ENCODE measurements around the gene FDCSP. TPM values are rescaled to one million over a fixed set of nuclear protein-coding genes. Genes with fewer than 3 reads are reported as not detected.

Gene FDCSP
- total RNA-seq, 1 donor from 2014 or later, result not detected

- no peaks in the 10 kb centered on the region for H3K36me3 Mint-ChIP-seq (ENCODE audit: low read depth, unreplicated experiment)
Observed at GRCh38 chr4:70179811-70180210, 46.1 kb upstream of the FDCSP start.

GRCh38 chr4:70181864-70182263 lies 44.1 kb upstream of the FDCSP start:
- Mint-ChIP-seq H3K27me3 (ENCODE audit: low read depth, unreplicated experiment) (no peaks in the 10 kb centered on the region), H3K4me3 (ENCODE audit: unreplicated experiment) (no peak overlapping the region), H3K36me3 (ENCODE audit: low read depth, unreplicated experiment) (no peaks in the 10 kb centered on the region), H3K9me3 (ENCODE audit: unreplicated experiment) (no peaks in the 10 kb centered on the region), H3K27ac (ENCODE audit: unreplicated experiment) (no peak overlapping the region), H3K4me1 (ENCODE audit: low read depth, unreplicated experiment) (no peaks in the 10 kb centered on the region)
- TF ChIP-seq CTCF (IDR thresholded peaks at IDR 0.05; ENCODE audit: insufficient read depth, low read depth, low read length), result no peak
- TF ChIP-seq EZH2 (IDR thresholded peaks at IDR 0.05; ENCODE audit: insufficient read depth, low read length), result no peak
- no peaks in the 10 kb centered on the region for H3K4me1 ChIP-seq (ENCODE audit: insufficient read depth, low read length)
- no peak overlapping the region for H3K4me2 ChIP-seq (ENCODE audit: low read length)
- no peak overlapping the region for H2AFZ ChIP-seq (ENCODE audit: low read depth, low read length)
- FAIRE-seq (no peak), DNase-seq (ENCODE audit: low read depth) (no peak)
- no peaks in the 10 kb centered on the region for H3K79me2 ChIP-seq (ENCODE audit: insufficient read depth, low read length)
- no peak overlapping the region for H3K9ac ChIP-seq (ENCODE audit: low read length)
- H3K36me3 ChIP-seq (ENCODE audit: insufficient read depth, low read length), result no peaks in the 10 kb centered on the region
- no peaks in the 10 kb centered on the region for H3K27me3 ChIP-seq (ENCODE audit: insufficient read depth, low read length)
- H3K27ac ChIP-seq (ENCODE audit: low read depth, low read length), result no peak overlapping the region
- H3K4me3 ChIP-seq (ENCODE audit: insufficient read depth, low read depth, low read length), result no peak overlapping the region
- H3K9me3 ChIP-seq (ENCODE audit: insufficient read depth, low read depth, low read length), result no peaks in the 10 kb centered on the region
- no peaks in the 10 kb centered on the region for H4K20me1 ChIP-seq (ENCODE audit: insufficient read depth, low read length)

More at GRCh38 chr4:70179811-70180210, 46.1 kb upstream of the FDCSP start:
- Mint-ChIP-seq H3K4me3 (ENCODE audit: unreplicated experiment) (peak overlapping the region; percentile 36), H3K27ac (ENCODE audit: unreplicated experiment) (no peak overlapping the region), H3K9me3 (ENCODE audit: unreplicated experiment) (no peaks in the 10 kb centered on the region), H3K4me1 (ENCODE audit: low read depth, unreplicated experiment) (no peaks in the 10 kb centered on the region), H3K27me3 (ENCODE audit: low read depth, unreplicated experiment) (no peaks in the 10 kb centered on the region)
- Histone ChIP-seq H3K27me3 (ENCODE audit: insufficient read depth, low read length) (no peaks in the 10 kb centered on the region), H3K36me3 (ENCODE audit: insufficient read depth, low read length) (no peaks in the 10 kb centered on the region), H3K9me3 (ENCODE audit: insufficient read depth, low read depth, low read length) (no peaks in the 10 kb centered on the region), H3K4me1 (ENCODE audit: insufficient read depth, low read length) (no peaks in the 10 kb centered on the region), H3K27ac (ENCODE audit: low read depth, low read length) (no peak overlapping the region), H3K4me3 (ENCODE audit: insufficient read depth, low read depth, low read length) (no peak overlapping the region), H3K79me2 (ENCODE audit: insufficient read depth, low read length) (no peaks in the 10 kb centered on the region), H4K20me1 (ENCODE audit: insufficient read depth, low read length) (no peaks in the 10 kb centered on the region), H3K9ac (ENCODE audit: low read length) (no peak overlapping the region), H3K4me2 (ENCODE audit: low read length) (no peak overlapping the region), H2AFZ (ENCODE audit: low read depth, low read length) (no peak overlapping the region)
- TF ChIP-seq EZH2 (IDR thresholded peaks at IDR 0.05; ENCODE audit: insufficient read depth, low read length), result no peak
- no peak for TF ChIP-seq CTCF (IDR thresholded peaks at IDR 0.05; ENCODE audit: insufficient read depth, low read depth, low read length)
- FAIRE-seq (no peak), DNase-seq (ENCODE audit: low read depth) (no peak)

GRCh38 chr4:70182517-70183167 lies 43.3 kb upstream of the FDCSP start:
- TF ChIP-seq CTCF (IDR thresholded peaks at IDR 0.05; ENCODE audit: insufficient read depth, low read depth, low read length) (no peak), EZH2 (IDR thresholded peaks at IDR 0.05; ENCODE audit: insufficient read depth, low read length) (no peak)
- H3K27ac Mint-ChIP-seq (ENCODE audit: unreplicated experiment), result no peak overlapping the region
- no peak overlapping the region for H3K4me3 Mint-ChIP-seq (ENCODE audit: unreplicated experiment)
- Histone ChIP-seq H3K27me3 (ENCODE audit: insufficient read depth, low read length) (no peaks in the 10 kb centered on the region), H3K27ac (ENCODE audit: low read depth, low read length) (no peak overlapping the region), H2AFZ (ENCODE audit: low read depth, low read length) (no peak overlapping the region), H3K9me3 (ENCODE audit: insufficient read depth, low read depth, low read length) (no peaks in the 10 kb centered on the region), H3K36me3 (ENCODE audit: insufficient read depth, low read length) (no peaks in the 10 kb centered on the region), H3K4me1 (ENCODE audit: insufficient read depth, low read length) (no peaks in the 10 kb centered on the region), H3K4me3 (ENCODE audit: insufficient read depth, low read depth, low read length) (no peak overlapping the region), H3K9ac (ENCODE audit: low read length) (no peak overlapping the region), H4K20me1 (ENCODE audit: insufficient read depth, low read length) (no peaks in the 10 kb centered on the region), H3K4me2 (ENCODE audit: low read length) (no peak overlapping the region), H3K79me2 (ENCODE audit: insufficient read depth, low read length) (no peaks in the 10 kb centered on the region)
- H3K9me3 Mint-ChIP-seq (ENCODE audit: unreplicated experiment), result no peaks in the 10 kb centered on the region
- H3K4me1 Mint-ChIP-seq (ENCODE audit: low read depth, unreplicated experiment), result no peaks in the 10 kb centered on the region
- H3K27me3 Mint-ChIP-seq (ENCODE audit: low read depth, unreplicated experiment), result no peaks in the 10 kb centered on the region
- H3K36me3 Mint-ChIP-seq (ENCODE audit: low read depth, unreplicated experiment), result no peaks in the 10 kb centered on the region
- FAIRE-seq, result no peak
- no peak for DNase-seq (ENCODE audit: low read depth)
